Measurements from ENCODE around the gene TNFRSF25. TPM values are rescaled to one million over a fixed set of nuclear protein-coding genes. Genes with fewer than 3 reads are reported as not detected.

The TNFRSF25 gene
- total and polyA plus RNA-seq, 10 of the 15 experiments (the other 5 are each of a cell fraction or from before 2014, with no cell fraction given): 0.23 to 8.6 (median 0.46) TPM; not detected in 5

GRCh38 chr1:6423321-6423999 lies 42.5 kb downstream of the TNFRSF25 start:
- Histone ChIP-seq H3K9ac (ENCODE audit: control insufficient read depth, insufficient read depth, low read length) (no peak overlapping the region), H4K20me1 (ENCODE audit: control insufficient read depth, insufficient read depth) (no peaks in the 10 kb centered on the region; the same call in 1 of the 2 replicates), H3K9me3 (replicated peaks; ENCODE audit: control insufficient read depth, insufficient read depth, low read length) (no peaks in the 10 kb centered on the region), H3K27ac (ENCODE audit: control insufficient read depth, insufficient read depth) (no peak overlapping the region), H3K36me3 (ENCODE audit: control insufficient read depth in 2 of 2, insufficient read depth in 2 of 2, low read length in 1 of 2) (no peaks in the 10 kb centered on the region), H3K4me3 (no peak overlapping the region), H3K4me1 (ENCODE audit: control insufficient read depth, insufficient read depth, low read length) (peaks cover 10% of the 10 kb centered on the region), H2AFZ (ENCODE audit: control insufficient read depth, low read depth, low read length) (no peak overlapping the region), H3K4me2 (ENCODE audit: control insufficient read depth, insufficient read depth) (no peak overlapping the region), H3K27me3 (replicated peaks in 1 of 2; ENCODE audit: control insufficient read depth in 2 of 2, insufficient read depth in 2 of 2, low read length in 1 of 2) (peaks cover 18 to 22% of the 10 kb centered on the region in 2 experiments; a peak in 3 of 4 replicates), H3K79me2 (ENCODE audit: control insufficient read depth, insufficient read depth, low read length) (no peaks in the 10 kb centered on the region)
- ATAC-seq (peak; percentile 75), FAIRE-seq (peak; percentile 98), DNase-seq (ENCODE audit: low read depth, low spot score) (no peak)
- in situ Hi-C loops (cut with MboI) (no loop called here), intact Hi-C loops (cut with micrococcal nuclease; ENCODE audit: unreplicated experiment) (no loop called here)
- TF ChIP-seq EZH2 (IDR thresholded peaks at IDR 0.05; ENCODE audit: borderline replicate concordance, control insufficient read depth, low read depth, low read length): 0 out of 2 replicates have a peak, but pooled peaks have one; percentile 2
- TF ChIP-seq YY1 (IDR thresholded peaks at IDR 0.05; ENCODE audit: low read depth, low read length): 0 out of 2 replicates have a peak, but pooled peaks have one; percentile 14
- no peak for TF ChIP-seq WRNIP1 (IDR thresholded peaks at IDR 0.05; ENCODE audit: borderline replicate concordance, low read depth, low read length)
- no peak for TF ChIP-seq EGR1 (IDR thresholded peaks at IDR 0.05; ENCODE audit: borderline replicate concordance in 1 of 2, low read depth in 2 of 2, low read length in 2 of 2)
- TF ChIP-seq TCF12 (IDR thresholded peaks at IDR 0.05; ENCODE audit: low read depth, low read length): 0 out of 2 replicates have a peak, but pooled peaks have one; percentile 18
- TF ChIP-seq MXI1 (IDR thresholded peaks at IDR 0.05; ENCODE audit: low read depth, low read length): no peak
- no peak for TF ChIP-seq CBFB (IDR thresholded peaks at IDR 0.05; ENCODE audit: low read depth)
- no peak for TF ChIP-seq ZBED1 (IDR thresholded peaks at IDR 0.05; ENCODE audit: borderline replicate concordance)
- TF ChIP-seq SMC3 (IDR thresholded peaks at IDR 0.05; ENCODE audit: borderline replicate concordance, low read length): peak; percentile 44; the same call in 1 of the 2 replicates
- TF ChIP-seq, protein P1, sequence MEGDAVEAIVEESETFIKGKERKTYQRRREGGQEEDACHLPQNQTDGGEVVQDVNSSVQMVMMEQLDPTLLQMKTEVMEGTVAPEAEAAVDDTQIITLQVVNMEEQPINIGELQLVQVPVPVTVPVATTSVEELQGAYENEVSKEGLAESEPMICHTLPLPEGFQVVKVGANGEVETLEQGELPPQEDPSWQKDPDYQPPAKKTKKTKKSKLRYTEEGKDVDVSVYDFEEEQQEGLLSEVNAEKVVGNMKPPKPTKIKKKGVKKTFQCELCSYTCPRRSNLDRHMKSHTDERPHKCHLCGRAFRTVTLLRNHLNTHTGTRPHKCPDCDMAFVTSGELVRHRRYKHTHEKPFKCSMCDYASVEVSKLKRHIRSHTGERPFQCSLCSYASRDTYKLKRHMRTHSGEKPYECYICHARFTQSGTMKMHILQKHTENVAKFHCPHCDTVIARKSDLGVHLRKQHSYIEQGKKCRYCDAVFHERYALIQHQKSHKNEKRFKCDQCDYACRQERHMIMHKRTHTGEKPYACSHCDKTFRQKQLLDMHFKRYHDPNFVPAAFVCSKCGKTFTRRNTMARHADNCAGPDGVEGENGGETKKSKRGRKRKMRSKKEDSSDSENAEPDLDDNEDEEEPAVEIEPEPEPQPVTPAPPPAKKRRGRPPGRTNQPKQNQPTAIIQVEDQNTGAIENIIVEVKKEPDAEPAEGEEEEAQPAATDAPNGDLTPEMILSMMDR (IDR thresholded peaks at IDR 0.05 in 2 of 3, conservative IDR thresholded peaks at IDR 0.05 in 1 of 3; ENCODE audit: control insufficient read depth in 2 of 3, extremely low read depth in 1 of 3, insufficient read depth in 1 of 3, low read depth in 3 of 3, low read length in 3 of 3): peak; percentile 80 to 91 (median 85)
- peak; percentile 52 for TF ChIP-seq RAD21 (IDR thresholded peaks at IDR 0.05; ENCODE audit: insufficient read depth, low read depth, low read length)
- BruUV-seq (replicated peaks): no TSS peak
- RAD21 ChIA-PET (ENCODE audit: unreplicated experiment): interaction anchor here (0.7 to 3.9 kb wide), 4 partner anchors 15 to 34 kb away, joined by 3 to 44 read pairs (median 3); no protein-coding TSS in a partner anchor
- WGBS (ENCODE audit: insufficient coverage, insufficient replicate concordance, low lambda C conversion rate, missing lambda C conversion rate): 13% methylated on average over 24 of the region's 24 CpGs
- SMC1A ChIA-PET (ENCODE audit: uncharacterized antibody, unreplicated experiment): interaction anchor here (0.6 to 2.3 kb wide), 4 partner anchors 10 to 68 kb away, joined by 3 to 17 read pairs (median 4); partner anchors contain the start of gene PLEKHG5
- CTCF ChIA-PET: interaction anchor here (0.6 to 10.9 kb wide), 21 partner anchors 10 to 314 kb away, joined by 3 to 137 read pairs (median 4); partner anchors contain the start of gene ACOT7
- POLR2A ChIA-PET: interaction anchor here (1.3 kb wide), 1 partner anchor 14 kb away, joined by 3 read pairs; no protein-coding TSS in a partner anchor
